EL (cell line): Measurements from ENCODE around the gene VGLL4.
"Not testable (repeated sequence)": the region's sequence is repeated elsewhere in the genome, so short reads cannot be mapped to it uniquely, and the experiment has no call there.

Experiments
- DNase-seq: peaks from one replicate; pipeline ENCODE4 v3.0.0-alpha.2; 2016

The VGLL4 gene

GRCh38 chr3:11582191-11582968 is 61.3 kb downstream of the VGLL4 start:
- peak; percentile 77 for DNase-seq

- DNase-seq = no peak
These were observed 62.2 kb downstream of the VGLL4 start for GRCh38 chr3:11581237-11582190.

- no peak for DNase-seq
These were observed 63.1 kb downstream of the VGLL4 start for GRCh38 chr3:11580645-11581044.

GRCh38 chr3:11578169-11578568 is 65.5 kb downstream of the VGLL4 start:
- no peak for DNase-seq

GRCh38 chr3:11576453-11576852 is 67.3 kb downstream of the VGLL4 start:
- DNase-seq = no peak

- no peak for DNase-seq
These were observed 68.0 kb downstream of the VGLL4 start for GRCh38 chr3:11575677-11576076.

GRCh38 chr3:11574981-11575669 is 68.6 kb downstream of the VGLL4 start:
- no peak for DNase-seq

GRCh38 chr3:11572660-11573059 is 71.1 kb downstream of the VGLL4 start:
- DNase-seq = not testable (repeated sequence)

- DNase-seq = no peak
These were observed 72.8 kb downstream of the VGLL4 start for GRCh38 chr3:11570789-11571495.

- DNase-seq = no peak
These were observed 73.5 kb downstream of the VGLL4 start for GRCh38 chr3:11570251-11570650.

- DNase-seq = no peak
These were observed 74.5 kb downstream of the VGLL4 start for GRCh38 chr3:11569156-11569741.

GRCh38 chr3:11568503-11569155 is 75.1 kb downstream of the VGLL4 start:
- peak; percentile 98 for DNase-seq

GRCh38 chr3:11567516-11568467 is 75.9 kb downstream of the VGLL4 start:
- DNase-seq = peak; percentile 91

GRCh38 chr3:11566916-11567315 is 76.8 kb downstream of the VGLL4 start:
- no peak for DNase-seq

GRCh38 chr3:11566478-11566877 is 77.2 kb downstream of the VGLL4 start:
- DNase-seq = no peak

- no peak for DNase-seq
These were observed 77.8 kb downstream of the VGLL4 start for GRCh38 chr3:11565932-11566331.

- DNase-seq = no peak
These were observed 78.2 kb downstream of the VGLL4 start for GRCh38 chr3:11565492-11565891.

GRCh38 chr3:11565072-11565471 is 78.6 kb downstream of the VGLL4 start:
- no peak for DNase-seq

GRCh38 chr3:11564577-11565001 is 79.1 kb downstream of the VGLL4 start:
- DNase-seq = no peak

- DNase-seq = no peak
These were observed 79.9 kb downstream of the VGLL4 start for GRCh38 chr3:11563865-11564185.
